Colonic mucosa (tissue), 4 donors: Measurements from ENCODE around the gene FLNC. TPM values are rescaled to one million over a fixed set of nuclear protein-coding genes. Genes with fewer than 3 reads are reported as not detected.

Experiments used
- DNase-seq: peaks from one replicate; pipeline ENCODE4 v3.0.0-alpha.2; 2020
- H3K27ac ChIP-seq: fragments of 200-600 bp; one replicate; pipeline ENCODE4 v1.8.0; 2021
- H3K27me3 ChIP-seq: fragments of 200-600 bp; one replicate; pipeline ENCODE4 v1.8.0; 2021
- H3K36me3 ChIP-seq: fragments of 200-600 bp; one replicate; pipeline ENCODE4 v1.8.0; 2021
- H3K4me1 ChIP-seq: fragments of 200-600 bp; one replicate; pipeline ENCODE4 v1.8.0; 2021; ENCODE audit warnings: mild to moderate bottlenecking
- H3K4me3 ChIP-seq: fragments of 200-600 bp; one replicate; pipeline ENCODE4 v1.8.0; 2021
- H3K9ac ChIP-seq, 2 donors: one replicate each; pipeline ENCODE4 v1.7.0; 2013; ENCODE audit warnings: control low read depth in 2 of 2, low read depth in 2 of 2, low read length in 2 of 2
- H3K9me3 ChIP-seq: fragments of 200-600 bp; one replicate; pipeline ENCODE4 v1.8.0; 2021
- CTCF ChIP-seq: fragments of 200-600 bp; IDR thresholded peaks from one replicate; pipeline ENCODE4 v1.8.0; 2022; ENCODE audit warnings: antibody characterized with exemption, mild to moderate bottlenecking
- intact Hi-C: fragments of 100-400 bp; cut with DNase I; formaldehyde crosslinking; loops from one replicate; pipeline ENCODE4 v1.14.1; 2022
- total RNA-seq, 2 donors: library from RNA; stranded (reverse); fragmentation: NEBNext Ultra II Directional in 1 of 2; extraction: Animal tissue kit (Norgen Biotek cat#: 25700) in 1 of 2; gene quantifications; one replicate each; pipeline ENCODE4 v1.2.1, GENCODE V29; 2021
- donor health status: healthy.
- donor health status: DM: no; HTN: no; CAD: no.
- donor health status: DM: no; HTN: no; CAD: no.

The FLNC gene
- total RNA-seq, 2 donors from 2014 or later, result 4.5 to 88.6 TPM

DNA sequence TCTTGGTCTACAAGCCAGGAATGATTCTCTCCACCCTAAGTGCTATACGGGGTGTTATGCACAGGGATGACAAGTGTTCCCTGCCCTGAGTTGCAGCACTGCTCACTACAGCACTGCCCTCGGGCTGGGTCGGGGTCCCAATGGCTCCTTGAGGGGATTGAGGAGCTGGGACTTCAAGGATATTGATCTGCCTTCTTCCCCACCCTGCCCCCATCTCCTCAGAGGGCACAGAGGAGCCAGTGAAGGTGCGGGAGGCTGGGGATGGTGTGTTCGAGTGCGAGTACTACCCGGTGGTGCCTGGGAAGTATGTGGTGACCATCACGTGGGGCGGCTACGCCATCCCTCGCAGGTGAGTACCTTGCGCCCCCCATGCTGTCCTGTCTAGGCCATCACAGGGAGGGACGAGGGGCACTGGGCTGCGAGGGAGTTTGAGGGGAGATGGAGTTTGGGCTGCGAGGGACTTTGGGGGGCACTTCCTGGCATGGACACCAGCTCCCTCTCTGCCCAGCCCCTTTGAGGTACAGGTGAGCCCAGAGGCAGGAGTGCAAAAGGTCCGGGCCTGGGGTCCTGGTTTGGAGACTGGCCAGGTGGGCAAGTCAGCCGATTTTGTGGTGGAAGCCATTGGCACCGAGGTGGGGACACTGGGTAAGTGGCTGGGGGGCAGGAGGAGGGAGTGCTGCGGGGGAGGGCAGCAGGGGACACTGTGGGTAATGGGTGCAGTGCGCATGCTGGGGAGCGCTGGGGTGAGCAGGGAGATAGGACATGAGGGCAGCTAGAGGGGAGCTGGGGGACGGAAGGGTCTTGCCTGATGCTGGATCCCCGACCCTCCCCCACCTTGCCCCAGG, 10.3 kb downstream of the FLNC start:
- H3K9ac ChIP-seq, result no peak overlapping the region
- no peaks in the 10 kb centered on the region for H3K9me3 ChIP-seq
- H3K27ac ChIP-seq, result no peak overlapping the region
- no peak overlapping the region for H3K4me3 ChIP-seq
- H3K36me3 ChIP-seq, result no peaks in the 10 kb centered on the region
- no peaks in the 10 kb centered on the region for H3K4me1 ChIP-seq
- intact Hi-C loops, result loop anchor here (2.0 kb wide), 1 partner anchor 42 kb away; no protein-coding TSS in a partner anchor
- no peaks in the 10 kb centered on the region for H3K27me3 ChIP-seq
- DNase-seq, result no peak
- no peak for TF ChIP-seq CTCF

DNA sequence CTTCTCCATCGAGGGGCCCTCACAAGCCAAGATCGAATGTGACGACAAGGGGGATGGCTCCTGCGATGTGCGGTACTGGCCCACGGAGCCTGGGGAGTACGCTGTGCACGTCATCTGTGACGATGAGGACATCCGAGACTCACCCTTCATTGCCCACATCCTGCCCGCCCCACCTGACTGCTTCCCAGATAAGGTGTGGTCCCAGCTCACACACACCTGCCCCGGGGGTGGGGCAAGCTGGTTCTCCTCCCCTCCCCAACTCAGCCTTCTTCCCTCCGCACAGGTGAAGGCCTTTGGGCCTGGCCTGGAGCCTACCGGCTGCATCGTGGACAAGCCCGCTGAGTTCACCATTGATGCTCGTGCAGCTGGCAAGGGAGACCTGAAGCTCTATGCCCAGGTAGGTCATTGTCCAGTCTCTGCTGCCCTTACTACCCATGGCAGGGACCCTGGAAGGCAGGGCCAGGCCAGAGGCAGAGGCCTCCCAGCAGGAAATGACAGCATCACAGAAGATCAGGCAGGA, 11.0 kb downstream of the FLNC start:
- Histone ChIP-seq H3K27me3 (no peaks in the 10 kb centered on the region), H3K9me3 (no peaks in the 10 kb centered on the region), H3K4me1 (no peaks in the 10 kb centered on the region), H3K9ac (no peak overlapping the region), H3K27ac (no peak overlapping the region), H3K36me3 (no peaks in the 10 kb centered on the region), H3K4me3 (no peak overlapping the region)
- intact Hi-C loops, result loop anchor here (2.0 kb wide), 1 partner anchor 42 kb away; no protein-coding TSS in a partner anchor
- TF ChIP-seq CTCF, result no peak
- DNase-seq, result peak; percentile 80

GRCh38 chr7:128841921-128842673, 11.9 kb downstream of the FLNC start:
- TF ChIP-seq CTCF, result peak; percentile 76
- Histone ChIP-seq H3K27me3 (no peaks in the 10 kb centered on the region), H3K9me3 (no peaks in the 10 kb centered on the region), H3K4me1 (no peaks in the 10 kb centered on the region), H3K4me3 (no peak overlapping the region), H3K27ac (no peak overlapping the region), H3K9ac (no peak overlapping the region), H3K36me3 (no peaks in the 10 kb centered on the region)
- DNase-seq, result peak; percentile 53
- intact Hi-C loops, result loop anchor here (2.0 kb wide), 1 partner anchor 41 kb away; no protein-coding TSS in a partner anchor

DNA sequence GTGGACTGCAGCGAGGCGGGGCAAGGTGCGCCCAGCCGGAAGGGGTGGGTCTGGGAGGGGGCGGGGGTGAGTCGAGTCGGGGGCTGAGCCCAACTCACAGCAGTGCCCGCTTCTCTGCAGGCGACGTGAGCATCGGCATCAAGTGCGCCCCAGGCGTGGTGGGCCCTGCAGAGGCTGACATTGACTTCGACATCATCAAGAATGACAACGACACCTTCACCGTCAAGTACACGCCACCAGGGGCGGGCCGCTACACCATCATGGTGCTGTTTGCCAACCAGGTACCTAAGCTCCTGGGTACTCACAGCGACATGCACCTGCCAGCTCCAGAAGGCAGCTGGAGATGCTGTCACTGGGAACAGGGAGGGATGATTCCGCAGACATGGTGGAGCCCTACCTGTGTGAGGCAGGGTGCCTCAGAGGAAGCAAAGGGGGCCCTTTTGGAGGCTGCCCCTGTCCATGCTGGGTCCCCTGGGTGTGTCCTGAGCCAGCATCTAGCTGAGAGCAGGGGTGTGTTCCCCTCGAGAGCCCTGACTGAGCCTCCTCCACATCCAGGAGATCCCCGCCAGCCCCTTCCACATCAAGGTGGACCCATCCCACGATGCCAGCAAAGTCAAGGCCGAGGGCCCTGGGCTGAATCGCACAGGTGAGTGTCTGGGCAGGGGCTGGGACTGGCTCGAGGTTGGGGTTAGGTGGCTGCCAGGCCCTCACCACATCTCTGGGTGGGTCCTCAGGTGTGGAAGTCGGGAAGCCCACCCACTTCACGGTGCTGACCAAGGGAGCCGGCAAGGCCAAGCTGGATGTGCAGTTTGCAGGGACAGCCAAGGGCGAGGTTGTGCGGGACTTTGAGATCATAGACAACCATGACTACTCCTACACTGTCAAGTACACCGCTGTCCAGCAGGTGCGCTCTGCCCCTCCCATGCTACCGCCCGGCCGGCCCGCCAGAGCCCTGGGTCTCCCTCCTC, 12.8 kb downstream of the FLNC start:
- Histone ChIP-seq H3K4me1 (no peaks in the 10 kb centered on the region), H3K9me3 (no peaks in the 10 kb centered on the region), H3K4me3 (no peak overlapping the region), H3K36me3 (no peaks in the 10 kb centered on the region), H3K27me3 (no peaks in the 10 kb centered on the region), H3K27ac (no peak overlapping the region), H3K9ac (no peak overlapping the region)
- intact Hi-C loops, result no loop called here
- DNase-seq, result no peak
- TF ChIP-seq CTCF, result no peak
